Measurements from ENCODE around the gene CFAP61. TPM values are rescaled to one million over a fixed set of nuclear protein-coding genes. Genes with fewer than 3 reads are reported as not detected.

Gene CFAP61
- total and polyA plus RNA-seq, 9 of the 15 experiments (the other 6 are each of a cell fraction or from before 2014, with no cell fraction given) = 0.11 TPM; not detected in 8

- Histone ChIP-seq H3K36me3 (ENCODE audit: control insufficient read depth, insufficient read depth, low read length) (no peaks in the 10 kb centered on the region), H3K9me3 (replicated peaks; ENCODE audit: control insufficient read depth, insufficient read depth, low read depth, low read length) (no peaks in the 10 kb centered on the region), H3K27ac (ENCODE audit: extremely low read depth, low read depth, low read length) (no peak overlapping the region), H3K27me3 (ENCODE audit: control insufficient read depth in 2 of 2, insufficient read depth in 2 of 2, low read length in 2 of 2) (peaks cover 0 to 13% of the 10 kb centered on the region in 2 experiments; a peak in 2 of 5 replicates), H4K20me1 (replicated peaks; ENCODE audit: control insufficient read depth, insufficient read depth, low read length) (no peaks in the 10 kb centered on the region; the same call in 1 of the 2 replicates), H3K4me2 (ENCODE audit: insufficient read depth, low read length) (no peak overlapping the region), H3K79me2 (ENCODE audit: control insufficient read depth, insufficient read depth, low read length) (no peaks in the 10 kb centered on the region), H3K9ac (ENCODE audit: insufficient read depth in 1 of 2, low read depth in 2 of 2, low read length in 2 of 2) (no peak overlapping the region), H2AFZ (ENCODE audit: low read depth, low read length) (no peak overlapping the region), H3K4me3 (no peak overlapping the region), H3K4me1 (replicated peaks in 1 of 2; ENCODE audit: control insufficient read depth in 2 of 2, insufficient read depth in 2 of 2, low read length in 2 of 2) (no peaks in the 10 kb centered on the region), H3K9me1 (ENCODE audit: control insufficient read depth, insufficient read depth, low read length) (no peaks in the 10 kb centered on the region)
- no peak for FAIRE-seq
- in situ Hi-C loops (cut with MboI) = no loop called here
- no peak for DNase-seq (ENCODE audit: extremely low read depth in 1 of 4, low spot score in 3 of 4)
- no TSS peak for BruUV-seq (replicated peaks)
- POLR2A ChIA-PET = no interaction called here
- 0% methylated on average over 9 of the region's 10 CpGs for WGBS (ENCODE audit: insufficient coverage, low coverage, missing lambda C conversion rate)
- CTCF ChIA-PET (ENCODE audit: low intra/inter-chr PET ratio) = no interaction called here
- ATAC-seq = no peak
- TF ChIP-seq ZKSCAN3 (CRISPR knock-in tag; IDR thresholded peaks at IDR 0.05) (no peak), ZNF583 (CRISPR knock-in tag; IDR thresholded peaks at IDR 0.05) (no peak), HDGF (IDR thresholded peaks at IDR 0.05) (no peak), POLR2G (IDR thresholded peaks at IDR 0.05; ENCODE audit: low read depth, low read length) (no peak), ZNF707 (CRISPR knock-in tag; conservative IDR thresholded peaks at IDR 0.05) (no peak), ZNF57 (CRISPR knock-in tag; IDR thresholded peaks at IDR 0.05) (no peak), ZNF124 (CRISPR knock-in tag; IDR thresholded peaks at IDR 0.05) (no peak), MAFK (IDR thresholded peaks at IDR 0.05; ENCODE audit: low read length) (no peak), ZKSCAN8 (CRISPR knock-in tag; IDR thresholded peaks at IDR 0.05) (no peak)
- TF ChIP-seq, protein P1, sequence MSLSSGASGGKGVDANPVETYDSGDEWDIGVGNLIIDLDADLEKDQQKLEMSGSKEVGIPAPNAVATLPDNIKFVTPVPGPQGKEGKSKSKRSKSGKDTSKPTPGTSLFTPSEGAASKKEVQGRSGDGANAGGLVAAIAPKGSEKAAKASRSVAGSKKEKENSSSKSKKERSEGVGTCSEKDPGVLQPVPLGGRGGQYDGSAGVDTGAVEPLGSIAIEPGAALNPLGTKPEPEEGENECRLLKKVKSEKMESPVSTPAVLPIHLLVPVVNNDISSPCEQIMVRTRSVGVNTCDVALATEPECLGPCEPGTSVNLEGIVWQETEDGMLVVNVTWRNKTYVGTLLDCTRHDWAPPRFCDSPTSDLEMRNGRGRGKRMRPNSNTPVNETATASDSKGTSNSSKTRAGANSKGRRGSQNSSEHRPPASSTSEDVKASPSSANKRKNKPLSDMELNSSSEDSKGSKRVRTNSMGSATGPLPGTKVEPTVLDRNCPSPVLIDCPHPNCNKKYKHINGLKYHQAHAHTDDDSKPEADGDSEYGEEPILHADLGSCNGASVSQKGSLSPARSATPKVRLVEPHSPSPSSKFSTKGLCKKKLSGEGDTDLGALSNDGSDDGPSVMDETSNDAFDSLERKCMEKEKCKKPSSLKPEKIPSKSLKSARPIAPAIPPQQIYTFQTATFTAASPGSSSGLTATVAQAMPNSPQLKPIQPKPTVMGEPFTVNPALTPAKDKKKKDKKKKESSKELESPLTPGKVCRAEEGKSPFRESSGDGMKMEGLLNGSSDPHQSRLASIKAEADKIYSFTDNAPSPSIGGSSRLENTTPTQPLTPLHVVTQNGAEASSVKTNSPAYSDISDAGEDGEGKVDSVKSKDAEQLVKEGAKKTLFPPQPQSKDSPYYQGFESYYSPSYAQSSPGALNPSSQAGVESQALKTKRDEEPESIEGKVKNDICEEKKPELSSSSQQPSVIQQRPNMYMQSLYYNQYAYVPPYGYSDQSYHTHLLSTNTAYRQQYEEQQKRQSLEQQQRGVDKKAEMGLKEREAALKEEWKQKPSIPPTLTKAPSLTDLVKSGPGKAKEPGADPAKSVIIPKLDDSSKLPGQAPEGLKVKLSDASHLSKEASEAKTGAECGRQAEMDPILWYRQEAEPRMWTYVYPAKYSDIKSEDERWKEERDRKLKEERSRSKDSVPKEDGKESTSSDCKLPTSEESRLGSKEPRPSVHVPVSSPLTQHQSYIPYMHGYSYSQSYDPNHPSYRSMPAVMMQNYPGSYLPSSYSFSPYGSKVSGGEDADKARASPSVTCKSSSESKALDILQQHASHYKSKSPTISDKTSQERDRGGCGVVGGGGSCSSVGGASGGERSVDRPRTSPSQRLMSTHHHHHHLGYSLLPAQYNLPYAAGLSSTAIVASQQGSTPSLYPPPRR (CRISPR knock-in tag; IDR thresholded peaks at IDR 0.05; ENCODE audit: borderline replicate concordance) = no peak
- intact Hi-C loops (cut with micrococcal nuclease) = no loop called here
Observed at GRCh38 chr20:20405623-20406022, 353.3 kb downstream of the CFAP61 start.
